ENCODE data around the gene NINJ2. TPM values are rescaled to one million over a fixed set of nuclear protein-coding genes. Genes with fewer than 3 reads are reported as not detected.

Gene NINJ2
- total RNA-seq, 4 donors from 2014 or later = 1.4 to 8.0 (median 5.6) TPM

- TF ChIP-seq EP300 (IDR thresholded peaks at IDR 0.05; ENCODE audit: low read depth) = no peak
- no peak for TF ChIP-seq CTCF (IDR thresholded peaks at IDR 0.05)
- TF ChIP-seq POLR2AphosphoS5 (IDR thresholded peaks at IDR 0.05) = no peak
- TF ChIP-seq POLR2A (IDR thresholded peaks at IDR 0.05) = no peak
- H3K4me1 ChIP-seq = peaks cover 0 to 14% (median 4%) of the 10 kb centered on the region in 4 donors
- peaks cover 7% of the 10 kb centered on the region for H3K27me3 ChIP-seq
- no peaks in the 10 kb centered on the region for H3K36me3 ChIP-seq
- in situ Hi-C loops (cut with MboI; ENCODE audit: low pct_ligation_motif_present in 1 of 4, low pct_unique_long_range_greater_than_20kb in 1 of 4, low sequenced_read_pairs in 3 of 4) (loop anchor here in 1 of 4 donors (10.0 kb wide), 1 partner anchor 102 kb away; no protein-coding TSS in a partner anchor), intact Hi-C loops (cut with DNase I; ENCODE audit: low total_unique reads) (loop anchor here (5.0 kb wide), 1 partner anchor 104 kb away; no protein-coding TSS in a partner anchor)
- DNase-seq = no peak
- H3K27ac ChIP-seq = no peak overlapping the region
- H3K9me3 ChIP-seq = no peaks in the 10 kb centered on the region
- H3K4me3 ChIP-seq = no peak overlapping the region
- 73 to 93% methylated on average over 11 to 41 of the region's 41 CpGs for WGBS, 2 donors (ENCODE audit: low coverage in 1 of 2)
Observed at GRCh38 chr12:546265-546919, 116.9 kb downstream of the NINJ2 start.

- Histone ChIP-seq H3K36me3 (no peaks in the 10 kb centered on the region), H3K4me1 (peaks cover 3 to 19% (median 10%) of the 10 kb centered on the region in 4 donors), H3K9me3 (no peaks in the 10 kb centered on the region), H3K27me3 (peaks cover 7% of the 10 kb centered on the region), H3K27ac (no peak overlapping the region), H3K4me3 (no peak overlapping the region)
- TF ChIP-seq POLR2A (IDR thresholded peaks at IDR 0.05) (no peak), CTCF (IDR thresholded peaks at IDR 0.05) (no peak), EP300 (IDR thresholded peaks at IDR 0.05; ENCODE audit: low read depth) (no peak), POLR2AphosphoS5 (IDR thresholded peaks at IDR 0.05) (no peak)
- intact Hi-C loops (cut with DNase I; ENCODE audit: low total_unique reads) (loop anchor here (5.0 kb wide), 1 partner anchor 104 kb away; no protein-coding TSS in a partner anchor), in situ Hi-C loops (cut with MboI; ENCODE audit: low pct_ligation_motif_present in 1 of 4, low pct_unique_long_range_greater_than_20kb in 1 of 4, low sequenced_read_pairs in 3 of 4) (loop anchor here in 1 of 4 donors (10.0 kb wide), 1 partner anchor 101 kb away; no protein-coding TSS in a partner anchor)
- no peak for DNase-seq
- 70% methylated on average over 6 of the region's 6 CpGs; no CpG with 5 or more reads in 1 of the 2 donors for whole genome bisulfite sequencing, 2 donors (ENCODE audit: low coverage in 1 of 2)
Observed at GRCh38 chr12:545835-546234, 117.4 kb downstream of the NINJ2 start.

GRCh38 chr12:544941-545635 is 118.2 kb downstream of the NINJ2 start:
- peaks cover 7 to 27% (median 15%) of the 10 kb centered on the region in 4 donors for H3K4me1 ChIP-seq
- intact Hi-C loops (cut with DNase I; ENCODE audit: low total_unique reads) = loop anchor here (5.0 kb wide), 1 partner anchor 103 kb away; no protein-coding TSS in a partner anchor
- DNase-seq = no peak
- no peaks in the 10 kb centered on the region for H3K9me3 ChIP-seq
- peaks cover 7% of the 10 kb centered on the region for H3K27me3 ChIP-seq
- 82 to 83% methylated on average over 7 to 9 of the region's 9 CpGs for WGBS, 2 donors (ENCODE audit: low coverage in 1 of 2)
- no peak overlapping the region for H3K4me3 ChIP-seq
- TF ChIP-seq POLR2A (IDR thresholded peaks at IDR 0.05) (no peak), CTCF (IDR thresholded peaks at IDR 0.05) (no peak), EP300 (IDR thresholded peaks at IDR 0.05; ENCODE audit: low read depth) (no peak), POLR2AphosphoS5 (IDR thresholded peaks at IDR 0.05) (no peak)
- H3K27ac ChIP-seq = no peak overlapping the region
- H3K36me3 ChIP-seq = no peaks in the 10 kb centered on the region
- in situ Hi-C loops (cut with MboI; ENCODE audit: low pct_ligation_motif_present in 1 of 4, low pct_unique_long_range_greater_than_20kb in 1 of 4, low sequenced_read_pairs in 3 of 4) = loop anchor here in 2 of 4 donors (5.0 to 10.0 kb wide), 2 partner anchors 88 to 100 kb away; partner anchors contain the start of gene B4GALNT3 (in 1 of the 2)

- in situ Hi-C loops (cut with MboI; ENCODE audit: low pct_ligation_motif_present in 1 of 4, low pct_unique_long_range_greater_than_20kb in 1 of 4, low sequenced_read_pairs in 3 of 4) (loop anchor here in 2 of 4 donors (5.0 to 10.0 kb wide), 2 partner anchors 87 to 99 kb away; partner anchors contain the start of gene B4GALNT3 (in 1 of the 2)), intact Hi-C loops (cut with DNase I; ENCODE audit: low total_unique reads) (no loop called here)
- peaks cover 10 to 36% (median 22%) of the 10 kb centered on the region in 4 donors for H3K4me1 ChIP-seq
- H3K27ac ChIP-seq = no peak overlapping the region
- DNase-seq = no peak
- peaks cover 7% of the 10 kb centered on the region for H3K27me3 ChIP-seq
- no peak overlapping the region for H3K4me3 ChIP-seq
- TF ChIP-seq POLR2AphosphoS5 (IDR thresholded peaks at IDR 0.05) = no peak
- TF ChIP-seq CTCF (IDR thresholded peaks at IDR 0.05) = no peak
- no peak for TF ChIP-seq POLR2A (IDR thresholded peaks at IDR 0.05)
- TF ChIP-seq EP300 (IDR thresholded peaks at IDR 0.05; ENCODE audit: low read depth) = no peak
- no peaks in the 10 kb centered on the region for H3K36me3 ChIP-seq
- H3K9me3 ChIP-seq = no peaks in the 10 kb centered on the region
- whole genome bisulfite sequencing, 2 donors (ENCODE audit: low coverage in 1 of 2) = 92% methylated on average over 8 of the region's 8 CpGs; no CpG with 5 or more reads in 1 of the 2 donors
Observed at GRCh38 chr12:544142-544541, 119.1 kb downstream of the NINJ2 start.
